ENCODE measurements around the gene POU6F2. TPM values are rescaled to one million over a fixed set of nuclear protein-coding genes. Genes with fewer than 3 reads are reported as not detected.

Gene POU6F2
- total and polyA plus RNA-seq, 12 donors: 0.03 to 0.31 (median 0.19) TPM; not detected in 9

GRCh38 chr7:39100270-39100669, 122.6 kb downstream of the POU6F2 start:
- intact Hi-C loops (cut with DNase I): no loop called here
- no peaks in the 10 kb centered on the region for H3K36me3 ChIP-seq (replicated peaks in 1 of 2)
- no peaks in the 10 kb centered on the region for H3K4me1 ChIP-seq (replicated peaks in 1 of 2)
- no peaks in the 10 kb centered on the region for H3K9me3 ChIP-seq (replicated peaks in 1 of 3)
- WGBS, 4 donors: 86 to 100% (median 92%) methylated on average over 2 of the region's 2 CpGs
- H3K27me3 ChIP-seq: no peaks in the 10 kb centered on the region
- H3K27ac ChIP-seq: no peak overlapping the region
- DNase-seq: no peak
- TF ChIP-seq, protein P1, sequence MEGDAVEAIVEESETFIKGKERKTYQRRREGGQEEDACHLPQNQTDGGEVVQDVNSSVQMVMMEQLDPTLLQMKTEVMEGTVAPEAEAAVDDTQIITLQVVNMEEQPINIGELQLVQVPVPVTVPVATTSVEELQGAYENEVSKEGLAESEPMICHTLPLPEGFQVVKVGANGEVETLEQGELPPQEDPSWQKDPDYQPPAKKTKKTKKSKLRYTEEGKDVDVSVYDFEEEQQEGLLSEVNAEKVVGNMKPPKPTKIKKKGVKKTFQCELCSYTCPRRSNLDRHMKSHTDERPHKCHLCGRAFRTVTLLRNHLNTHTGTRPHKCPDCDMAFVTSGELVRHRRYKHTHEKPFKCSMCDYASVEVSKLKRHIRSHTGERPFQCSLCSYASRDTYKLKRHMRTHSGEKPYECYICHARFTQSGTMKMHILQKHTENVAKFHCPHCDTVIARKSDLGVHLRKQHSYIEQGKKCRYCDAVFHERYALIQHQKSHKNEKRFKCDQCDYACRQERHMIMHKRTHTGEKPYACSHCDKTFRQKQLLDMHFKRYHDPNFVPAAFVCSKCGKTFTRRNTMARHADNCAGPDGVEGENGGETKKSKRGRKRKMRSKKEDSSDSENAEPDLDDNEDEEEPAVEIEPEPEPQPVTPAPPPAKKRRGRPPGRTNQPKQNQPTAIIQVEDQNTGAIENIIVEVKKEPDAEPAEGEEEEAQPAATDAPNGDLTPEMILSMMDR (IDR thresholded peaks at IDR 0.05): no peak
- TF ChIP-seq POLR2A (IDR thresholded peaks at IDR 0.05): no peak
- H3K4me3 ChIP-seq: no peak overlapping the region

GRCh38 chr7:39102234-39102633, 124.5 kb downstream of the POU6F2 start:
- H3K36me3 ChIP-seq (replicated peaks in 1 of 2): no peaks in the 10 kb centered on the region
- H3K9me3 ChIP-seq (replicated peaks in 1 of 3): no peaks in the 10 kb centered on the region
- WGBS, 4 donors: 40 to 54% (median 46%) methylated on average over 2 of the region's 2 CpGs
- no peak overlapping the region for H3K4me3 ChIP-seq
- no peak overlapping the region for H3K27ac ChIP-seq
- no peak for TF ChIP-seq POLR2A (IDR thresholded peaks at IDR 0.05)
- TF ChIP-seq, protein P1 (IDR thresholded peaks at IDR 0.05): no peak
- DNase-seq: no peak
- intact Hi-C loops (cut with DNase I): no loop called here
- H3K27me3 ChIP-seq: no peaks in the 10 kb centered on the region
- no peaks in the 10 kb centered on the region for H3K4me1 ChIP-seq (replicated peaks in 1 of 2)

GRCh38 chr7:39105720-39106119, 128.0 kb downstream of the POU6F2 start:
- Histone ChIP-seq H3K4me1 (replicated peaks in 1 of 2) (no peaks in the 10 kb centered on the region), H3K27ac (no peak overlapping the region), H3K27me3 (no peaks in the 10 kb centered on the region), H3K36me3 (replicated peaks in 1 of 2) (no peaks in the 10 kb centered on the region), H3K4me3 (no peak overlapping the region), H3K9me3 (replicated peaks in 1 of 3) (no peaks in the 10 kb centered on the region)
- 58 to 85% (median 76%) methylated on average over 1 of the region's 1 CpG for WGBS, 4 donors
- intact Hi-C loops (cut with DNase I): no loop called here
- no peak for DNase-seq
- no peak for TF ChIP-seq POLR2A (IDR thresholded peaks at IDR 0.05)
- TF ChIP-seq, protein P1 (IDR thresholded peaks at IDR 0.05): no peak

DNA sequence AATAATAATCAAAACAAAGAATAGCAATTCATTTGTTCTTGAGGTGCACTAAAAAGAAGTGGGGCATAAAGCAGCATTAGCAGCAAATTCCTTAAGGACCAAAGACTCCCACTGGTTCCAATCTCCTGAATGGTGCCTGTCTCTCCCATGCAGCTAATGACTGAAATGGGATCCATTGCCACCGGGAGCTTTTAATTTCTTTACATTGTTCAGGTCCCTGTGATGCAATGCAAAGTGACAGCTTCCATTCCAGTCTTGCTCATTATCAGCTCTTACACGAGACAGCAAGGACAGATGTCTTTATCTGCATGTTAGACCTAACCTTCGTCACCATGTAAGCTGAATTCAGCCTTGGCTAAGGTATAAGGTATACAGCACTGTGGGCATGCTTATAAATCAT, 148.1 kb downstream of the POU6F2 start:
- Histone ChIP-seq H3K9me3 (replicated peaks in 1 of 3) (no peaks in the 10 kb centered on the region), H3K36me3 (replicated peaks in 1 of 2) (no peaks in the 10 kb centered on the region), H3K4me1 (replicated peaks in 1 of 2) (no peaks in the 10 kb centered on the region), H3K27ac (no peak overlapping the region), H3K4me3 (no peak overlapping the region), H3K27me3 (no peaks in the 10 kb centered on the region)
- TF ChIP-seq, protein P1 (IDR thresholded peaks at IDR 0.05): no peak
- no peak for TF ChIP-seq POLR2A (IDR thresholded peaks at IDR 0.05)
- WGBS, 4 donors: 66 to 87% (median 72%) methylated on average over 3 of the region's 3 CpGs
- intact Hi-C loops (cut with DNase I): no loop called here
- DNase-seq: no peak
